Renal cortex interstitium (tissue), 11 donors: ENCODE data around the gene KRTAP29-1. TPM values are rescaled to one million over a fixed set of nuclear protein-coding genes. Genes with fewer than 3 reads are reported as not detected.
"Not testable (repeated sequence)": the region's sequence is repeated elsewhere in the genome, so short reads cannot be mapped to it uniquely, and the experiment has no call there.

Experiments
- DNase-seq, 11 donors: peaks; one replicate each; pipeline ENCODE4 v3.0.0-alpha.2; 2013; ENCODE audit warnings: low read depth in 9 of 11, low spot score in 4 of 11; ENCODE audit errors: extremely low read depth in 1 of 11
- polyA plus RNA-seq, 3 donors: library from polyadenylated mRNA; unstranded; fragments of 120-200 nt; gene quantifications; one replicate each; pipeline ENCODE4 v1.2.1, GENCODE V29; 2013; ENCODE audit not compliant: insufficient read length in 3 of 3

Gene KRTAP29-1
- polyA plus RNA-seq, 3 donors = not detected

DNA sequence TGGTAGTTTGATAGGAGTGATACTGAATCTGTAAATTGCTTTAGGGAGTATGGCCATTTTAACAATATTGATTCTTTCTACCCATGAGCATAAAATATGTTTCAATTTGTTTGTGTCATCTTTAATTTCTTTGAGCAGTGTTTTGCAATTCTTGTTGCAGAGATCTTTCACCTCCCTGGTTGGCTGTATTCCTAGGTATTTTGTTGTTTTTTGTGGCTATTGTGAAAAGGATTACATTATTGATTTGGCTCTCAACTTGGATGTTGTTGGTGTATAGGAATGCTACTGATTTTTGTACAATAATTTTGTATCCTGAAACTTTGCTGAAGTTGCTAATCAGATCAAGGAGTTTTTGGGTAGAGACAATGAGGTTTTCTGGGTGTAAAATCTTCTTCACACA is 44.2 kb downstream of the KRTAP29-1 start:
- DNase-seq = no peak

DNA sequence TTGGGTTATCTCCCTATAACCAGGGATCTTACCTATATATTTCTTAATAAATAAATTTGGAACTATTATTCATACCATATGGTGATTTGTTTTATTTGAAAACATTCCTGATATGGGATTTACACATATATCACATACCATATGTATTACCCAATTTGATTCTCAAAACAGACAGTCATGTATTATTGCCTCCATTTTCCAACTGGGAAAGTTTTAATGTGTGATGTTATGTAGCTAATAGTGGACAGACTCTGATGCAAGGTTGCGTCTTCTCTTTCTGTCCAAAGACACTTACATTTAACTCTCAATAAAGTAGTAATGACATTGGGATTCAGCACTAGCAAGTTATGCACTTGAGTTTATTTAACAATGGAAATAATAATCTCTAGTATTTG is 46.4 kb downstream of the KRTAP29-1 start:
- no peak for DNase-seq

- not testable (repeated sequence) for DNase-seq
These were observed 47.0 kb downstream of the KRTAP29-1 start, which contains the start of gene KRTAP9-9 for GRCh38 chr17:41255381-41256290. Gene KRTAP9-9 (plus strand): TSS chr17:41255384.

- no peak for DNase-seq
These were observed 47.8 kb downstream of the KRTAP29-1 start for GRCh38 chr17:41254861-41255260.

Other genes starting within 250 kb of the KRTAP29-1 start
- not detected for gene KRTAP2-2, start 247.6 kb downstream of the KRTAP29-1 start, polyA plus RNA-seq
- not detected for gene KRTAP2-3, start 242.7 kb downstream of the KRTAP29-1 start, polyA plus RNA-seq
- gene KRTAP2-4, start 237.0 kb downstream of the KRTAP29-1 start, polyA plus RNA-seq = not detected
- gene KRTAP4-7, start 218.7 kb downstream of the KRTAP29-1 start, polyA plus RNA-seq = not detected
- not detected for gene KRTAP4-8, start 204.7 kb downstream of the KRTAP29-1 start, polyA plus RNA-seq
- gene KRTAP4-16, start 200.6 kb downstream of the KRTAP29-1 start, polyA plus RNA-seq = not detected
- gene KRTAP4-9, start 197.5 kb downstream of the KRTAP29-1 start, polyA plus RNA-seq = not detected
- gene KRTAP4-11, start 184.5 kb downstream of the KRTAP29-1 start, polyA plus RNA-seq = not detected
- not detected for gene KRTAP4-12, start 178.7 kb downstream of the KRTAP29-1 start, polyA plus RNA-seq
- not detected for gene KRTAP4-6, start 162.3 kb downstream of the KRTAP29-1 start, polyA plus RNA-seq
- gene KRTAP4-5, start 153.0 kb downstream of the KRTAP29-1 start, polyA plus RNA-seq = not detected
- gene KRTAP4-4, start 142.1 kb downstream of the KRTAP29-1 start, polyA plus RNA-seq = not detected
- gene KRTAP4-3, start 134.6 kb downstream of the KRTAP29-1 start, polyA plus RNA-seq = not detected
- gene KRTAP4-2, start 124.6 kb downstream of the KRTAP29-1 start, polyA plus RNA-seq = not detected
- not detected for gene KRTAP4-1, start 117.9 kb downstream of the KRTAP29-1 start, polyA plus RNA-seq
- gene KRTAP9-1, start 113.0 kb downstream of the KRTAP29-1 start, polyA plus RNA-seq = not detected
- gene KRTAP9-2, start 76.2 kb downstream of the KRTAP29-1 start, polyA plus RNA-seq = not detected
- not detected for gene KRTAP9-3, start 70.4 kb downstream of the KRTAP29-1 start, polyA plus RNA-seq
- not detected for gene KRTAP9-8, start 64.9 kb downstream of the KRTAP29-1 start, polyA plus RNA-seq
- gene KRTAP9-4, start 53.2 kb downstream of the KRTAP29-1 start, polyA plus RNA-seq = not detected
- not detected for gene KRTAP9-9, start 47.5 kb downstream of the KRTAP29-1 start, polyA plus RNA-seq
- gene KRTAP9-6, start 37.5 kb downstream of the KRTAP29-1 start, polyA plus RNA-seq = under 1 TPM in 1 of 3 donors, not detected in 2; 0.19 TPM
- not detected for gene KRTAP9-7, start 27.2 kb downstream of the KRTAP29-1 start, polyA plus RNA-seq
- not detected for gene KRTAP16-1, start 6.5 kb upstream of the KRTAP29-1 start, polyA plus RNA-seq
- under 1 TPM in 1 of 3 donors, not detected in 2; 0.17 TPM for gene KRTAP17-1, start 12.9 kb upstream of the KRTAP29-1 start, polyA plus RNA-seq
- gene KRT33A, start 48.0 kb upstream of the KRTAP29-1 start, polyA plus RNA-seq = not detected
- gene KRT33B, start 67.0 kb upstream of the KRTAP29-1 start, polyA plus RNA-seq = not detected
- gene KRT34, start 79.5 kb upstream of the KRTAP29-1 start, polyA plus RNA-seq = not detected
- not detected for gene KRT31, start 94.8 kb upstream of the KRTAP29-1 start, polyA plus RNA-seq
- not detected for gene KRT37, start 121.7 kb upstream of the KRTAP29-1 start, polyA plus RNA-seq
- gene KRT38, start 138.1 kb upstream of the KRTAP29-1 start, polyA plus RNA-seq = not detected
- not detected for gene KRT32, start 164.5 kb upstream of the KRTAP29-1 start, polyA plus RNA-seq
- gene KRT35, start 178.3 kb upstream of the KRTAP29-1 start, polyA plus RNA-seq = not detected
- gene KRT36, start 187.1 kb upstream of the KRTAP29-1 start, polyA plus RNA-seq = not detected
- under 1 TPM; 0.20 to 0.42 (median 0.33) TPM for gene KRT13, start 202.8 kb upstream of the KRTAP29-1 start, polyA plus RNA-seq
- 1 to 10 TPM in 1 of 3 donors, under 1 TPM in 2; 0.51 to 2.0 (median 0.72) TPM for gene KRT15, start 216.0 kb upstream of the KRTAP29-1 start, polyA plus RNA-seq
- 100 to 1,000 TPM; 155 to 178 (median 173) TPM for gene KRT19, start 225.5 kb upstream of the KRTAP29-1 start, polyA plus RNA-seq